Measurements from ENCODE around the gene WDR4.

WDR4 gene

DNA sequence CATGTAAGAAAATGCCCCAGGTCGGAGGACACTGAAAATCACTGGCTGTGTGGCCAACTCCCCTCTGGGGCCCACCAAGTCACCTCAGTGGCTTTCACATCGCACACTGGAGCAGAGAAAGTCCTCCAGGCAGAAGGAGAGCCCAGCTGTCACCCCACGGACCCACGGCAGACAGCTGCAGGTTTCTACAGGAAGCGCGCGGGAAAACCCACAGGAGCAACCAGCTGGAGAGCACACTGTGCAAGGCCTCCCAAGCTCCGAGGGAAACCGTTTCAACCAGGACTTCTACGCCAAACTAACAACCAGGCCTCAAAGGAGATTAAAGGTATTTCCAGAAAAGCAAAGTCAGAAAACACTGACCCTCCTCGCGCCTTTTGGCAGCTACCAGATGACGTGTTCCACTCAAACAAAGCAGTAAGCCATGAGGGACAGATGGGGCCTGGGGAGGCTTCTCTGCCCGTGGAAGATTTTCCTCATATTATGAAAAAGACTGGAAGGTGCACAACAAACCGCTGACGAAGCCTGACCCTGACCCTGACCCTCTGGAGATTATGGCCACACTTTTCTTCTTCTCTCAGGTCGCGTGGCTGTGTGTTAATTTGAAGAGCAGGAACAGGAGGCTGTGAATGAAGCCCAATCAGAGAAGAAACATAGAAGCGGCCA, 21.0 kb downstream of the WDR4 start:
- no peak for DNase-seq (ENCODE audit: low read depth)
- TF ChIP-seq, protein P1, sequence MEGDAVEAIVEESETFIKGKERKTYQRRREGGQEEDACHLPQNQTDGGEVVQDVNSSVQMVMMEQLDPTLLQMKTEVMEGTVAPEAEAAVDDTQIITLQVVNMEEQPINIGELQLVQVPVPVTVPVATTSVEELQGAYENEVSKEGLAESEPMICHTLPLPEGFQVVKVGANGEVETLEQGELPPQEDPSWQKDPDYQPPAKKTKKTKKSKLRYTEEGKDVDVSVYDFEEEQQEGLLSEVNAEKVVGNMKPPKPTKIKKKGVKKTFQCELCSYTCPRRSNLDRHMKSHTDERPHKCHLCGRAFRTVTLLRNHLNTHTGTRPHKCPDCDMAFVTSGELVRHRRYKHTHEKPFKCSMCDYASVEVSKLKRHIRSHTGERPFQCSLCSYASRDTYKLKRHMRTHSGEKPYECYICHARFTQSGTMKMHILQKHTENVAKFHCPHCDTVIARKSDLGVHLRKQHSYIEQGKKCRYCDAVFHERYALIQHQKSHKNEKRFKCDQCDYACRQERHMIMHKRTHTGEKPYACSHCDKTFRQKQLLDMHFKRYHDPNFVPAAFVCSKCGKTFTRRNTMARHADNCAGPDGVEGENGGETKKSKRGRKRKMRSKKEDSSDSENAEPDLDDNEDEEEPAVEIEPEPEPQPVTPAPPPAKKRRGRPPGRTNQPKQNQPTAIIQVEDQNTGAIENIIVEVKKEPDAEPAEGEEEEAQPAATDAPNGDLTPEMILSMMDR (IDR thresholded peaks at IDR 0.05; ENCODE audit: low read depth, low read length, missing control alignments) = no peak

DNA sequence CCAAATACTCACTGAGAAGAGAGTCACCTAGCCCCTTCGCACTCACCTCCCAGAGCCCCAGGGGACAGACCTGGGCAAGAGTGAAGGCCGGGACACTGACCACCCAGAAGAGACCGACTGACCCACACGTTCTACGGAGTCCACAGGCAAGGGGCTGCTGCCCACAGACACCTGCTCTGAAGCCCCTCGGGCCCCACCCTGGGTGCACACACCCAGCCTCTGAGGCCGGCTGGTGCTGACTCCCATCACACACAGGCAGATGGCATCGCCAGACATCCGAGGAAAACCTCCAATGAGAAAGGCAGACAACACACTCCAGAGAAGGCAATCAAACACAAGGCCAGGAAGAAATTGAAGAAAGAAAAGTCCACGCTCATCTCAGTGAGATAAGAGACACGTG, 22.1 kb downstream of the WDR4 start:
- DNase-seq (ENCODE audit: low read depth) = no peak
- TF ChIP-seq, protein P1 (IDR thresholded peaks at IDR 0.05; ENCODE audit: low read depth, low read length, missing control alignments) = no peak
- H3K4me3 ChIP-seq (ENCODE audit: low read depth, low read length) = no peak overlapping the region

More for the DNA sequence above, 21.0 kb downstream of the WDR4 start:
- no peak overlapping the region for H3K4me3 ChIP-seq (ENCODE audit: low read depth, low read length)

DNA sequence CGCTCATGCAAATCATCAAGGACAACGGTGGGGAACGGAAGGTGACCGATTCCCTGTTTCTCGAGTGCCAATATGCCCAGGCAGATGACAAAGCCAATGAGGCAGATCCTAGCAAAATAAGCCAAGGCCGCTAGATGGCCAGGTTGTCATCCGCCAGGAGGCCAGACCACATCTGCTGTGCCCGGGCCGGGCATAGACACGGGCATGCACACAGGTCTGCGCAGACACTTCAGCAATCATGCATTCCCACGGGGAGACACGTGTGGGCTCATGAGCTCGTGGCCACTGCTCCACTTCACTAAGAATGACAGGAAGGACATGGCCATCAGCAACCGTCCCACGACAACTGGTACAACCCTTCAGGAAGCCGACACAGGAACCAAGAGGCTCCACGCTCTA, 23.4 kb downstream of the WDR4 start:
- TF ChIP-seq, protein P1 (IDR thresholded peaks at IDR 0.05; ENCODE audit: low read depth, low read length, missing control alignments) = no peak
- no peak overlapping the region for H3K4me3 ChIP-seq (ENCODE audit: low read depth, low read length)
- no peak for DNase-seq (ENCODE audit: low read depth)

DNA sequence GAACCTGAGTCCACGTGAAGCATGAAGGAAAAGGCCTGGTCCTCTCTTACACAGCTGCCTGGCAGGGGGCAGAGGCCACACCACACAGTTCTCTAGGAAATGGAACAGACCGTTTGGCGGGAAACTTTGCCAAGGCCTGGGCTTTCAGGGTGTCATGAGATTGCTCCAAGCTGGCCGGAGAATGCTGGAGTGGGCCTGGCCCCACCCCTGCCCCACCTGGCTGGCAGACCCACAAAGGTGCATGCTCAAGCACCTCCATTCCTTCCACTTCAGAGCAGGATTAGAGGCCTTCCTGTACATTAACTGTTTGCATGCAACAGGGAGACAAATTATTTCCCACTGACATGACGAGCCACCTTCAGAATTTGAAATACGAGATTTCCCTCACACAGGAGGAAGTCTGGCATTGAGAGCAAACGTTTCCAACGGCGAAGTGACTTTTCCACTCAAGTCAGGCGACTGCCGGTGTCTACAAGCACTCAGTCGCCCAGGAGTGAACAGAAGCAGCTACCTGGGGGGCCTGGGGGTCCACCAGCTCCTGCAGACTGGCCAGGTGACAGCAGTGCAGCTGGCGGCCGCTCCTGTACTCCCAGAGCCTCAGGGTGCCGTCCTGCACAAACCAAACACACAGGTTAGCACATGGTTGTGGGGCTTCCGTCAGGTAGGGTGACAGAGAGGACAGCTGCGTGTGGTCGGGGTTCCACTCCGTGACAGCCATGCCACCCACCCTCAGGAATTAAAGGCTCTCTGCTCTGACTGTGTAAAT, 24.0 kb downstream of the WDR4 start:
- DNase-seq (ENCODE audit: low read depth) = no peak
- H3K4me3 ChIP-seq (ENCODE audit: low read depth, low read length) = no peak overlapping the region
- TF ChIP-seq, protein P1 (IDR thresholded peaks at IDR 0.05; ENCODE audit: low read depth, low read length, missing control alignments) = no peak

DNA sequence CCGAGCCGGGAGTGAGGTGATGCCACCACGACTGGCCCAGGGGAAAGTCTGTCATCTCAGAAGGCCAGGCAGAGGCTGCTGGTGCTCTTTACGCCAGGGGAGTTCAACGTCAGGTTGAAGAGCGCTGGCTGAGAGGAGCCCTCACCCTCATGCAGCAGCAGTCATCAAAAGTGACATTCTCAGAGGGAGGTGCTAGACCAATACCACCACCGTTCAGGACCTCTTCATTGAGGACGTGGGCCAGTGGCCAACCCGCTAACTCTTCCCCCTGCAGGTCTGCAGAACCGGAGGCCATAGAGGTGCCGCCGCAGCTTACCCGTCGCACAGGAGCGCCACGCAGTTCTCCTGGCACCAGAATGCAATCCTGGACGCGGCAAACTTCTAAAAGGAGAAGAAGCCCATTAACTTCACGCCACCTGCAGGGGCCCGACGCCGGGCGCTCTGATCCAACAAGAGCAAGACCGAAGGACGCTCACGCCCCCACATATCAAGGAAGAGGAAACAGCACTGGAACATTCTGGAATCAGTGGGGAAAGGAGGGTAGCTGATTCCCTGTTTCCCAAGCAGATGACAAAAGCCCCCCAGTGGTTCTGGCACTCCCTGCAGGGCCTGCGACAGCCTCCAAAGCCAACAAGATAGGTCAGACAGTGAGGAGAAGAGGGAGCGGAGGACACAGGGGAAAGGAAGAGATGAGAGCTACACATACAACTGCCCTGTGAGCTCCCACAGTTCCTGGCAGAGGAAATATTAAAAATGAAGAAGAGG, 24.9 kb downstream of the WDR4 start:
- TF ChIP-seq, protein P1 (IDR thresholded peaks at IDR 0.05; ENCODE audit: low read depth, low read length, missing control alignments) = no peak
- H3K4me3 ChIP-seq (ENCODE audit: low read depth, low read length) = no peak overlapping the region
- no peak for DNase-seq (ENCODE audit: low read depth)

DNA sequence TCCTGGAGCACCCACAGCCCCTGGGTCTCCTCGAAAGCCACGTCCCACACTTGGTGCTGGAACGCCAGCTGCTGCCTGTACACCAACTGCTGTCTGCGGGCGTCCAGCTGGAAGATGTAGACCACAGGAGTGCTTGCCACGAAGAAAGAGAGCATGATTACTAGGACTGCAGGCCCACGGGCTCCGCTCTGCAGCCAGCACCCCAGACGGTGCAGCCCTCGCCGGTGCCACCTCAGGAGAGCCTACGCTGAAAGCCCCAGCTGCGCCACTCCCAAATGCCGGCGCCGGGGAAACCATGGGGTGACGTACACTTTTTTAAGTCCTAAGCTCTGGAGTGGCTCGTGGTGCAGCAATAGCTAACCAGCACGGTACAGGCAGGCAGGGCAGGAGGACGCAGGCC, 25.7 kb downstream of the WDR4 start:
- DNase-seq (ENCODE audit: low read depth) = no peak
- no peak overlapping the region for H3K4me3 ChIP-seq (ENCODE audit: low read depth, low read length)
- TF ChIP-seq, protein P1 (IDR thresholded peaks at IDR 0.05; ENCODE audit: low read depth, low read length, missing control alignments) = no peak

Measured in GM12864 (cell line).